Lower leg skin (tissue), 4 donors: Measurements from ENCODE around the gene MOSPD3. TPM values are rescaled to one million over a fixed set of nuclear protein-coding genes. Genes with fewer than 3 reads are reported as not detected.

Experiments
- DNase-seq, 2 donors: peaks; one replicate each; pipeline ENCODE4 v3.0.0-alpha.2; 2019; ENCODE audit warnings: low spot score in 2 of 2
- H3K4me3 ChIP-seq: fragments of 200-600 bp; sonication (generic); 2 replicates; pipeline ENCODE4 v1.5.1; 2017; ENCODE audit warnings: mild to moderate bottlenecking, low read depth; ENCODE audit not compliant: poor library complexity, severe bottlenecking
- POLR2A ChIP-seq, 2 donors: fragments of 450-650 bp; IDR thresholded peaks; one replicate each; pipeline ENCODE4 v1.6.1; 2016 to 2017; ENCODE audit warnings: antibody characterized with exemption in 2 of 2, mild to moderate bottlenecking in 1 of 2, moderate library complexity in 1 of 2
- WGBS, 2 donors: methylation state at CpG; one replicate each; pipeline ENCODE4 v1.1.5; 2018; 5-methylcytosine and 5-hydroxymethylcytosine counted together
- intact Hi-C: fragments of 100-400 bp; cut with DNase I; formaldehyde crosslinking; loops from one replicate; pipeline ENCODE4 v1.15.0; 2023; ENCODE audit warnings: low total_unique reads
- total RNA-seq, 4 donors: library from RNA; depleted of rRNA; stranded (reverse); fragments of >200 nt; gene quantifications; one replicate each; pipeline ENCODE4 v1.1.0, GENCODE V29; 2016
- TF ChIP-seq, protein P1 (sequence below), 3 donors: fragments of 450-650 bp; IDR thresholded peaks; one replicate each; pipeline ENCODE4 v1.5.1; 2016; ENCODE audit warnings: antibody characterized with exemption in 3 of 3, mild to moderate bottlenecking in 3 of 3, moderate library complexity in 2 of 3

MOSPD3 gene
- total RNA-seq, 4 donors from 2014 or later = 22.3 to 33.5 (median 26.9) TPM

DNA sequence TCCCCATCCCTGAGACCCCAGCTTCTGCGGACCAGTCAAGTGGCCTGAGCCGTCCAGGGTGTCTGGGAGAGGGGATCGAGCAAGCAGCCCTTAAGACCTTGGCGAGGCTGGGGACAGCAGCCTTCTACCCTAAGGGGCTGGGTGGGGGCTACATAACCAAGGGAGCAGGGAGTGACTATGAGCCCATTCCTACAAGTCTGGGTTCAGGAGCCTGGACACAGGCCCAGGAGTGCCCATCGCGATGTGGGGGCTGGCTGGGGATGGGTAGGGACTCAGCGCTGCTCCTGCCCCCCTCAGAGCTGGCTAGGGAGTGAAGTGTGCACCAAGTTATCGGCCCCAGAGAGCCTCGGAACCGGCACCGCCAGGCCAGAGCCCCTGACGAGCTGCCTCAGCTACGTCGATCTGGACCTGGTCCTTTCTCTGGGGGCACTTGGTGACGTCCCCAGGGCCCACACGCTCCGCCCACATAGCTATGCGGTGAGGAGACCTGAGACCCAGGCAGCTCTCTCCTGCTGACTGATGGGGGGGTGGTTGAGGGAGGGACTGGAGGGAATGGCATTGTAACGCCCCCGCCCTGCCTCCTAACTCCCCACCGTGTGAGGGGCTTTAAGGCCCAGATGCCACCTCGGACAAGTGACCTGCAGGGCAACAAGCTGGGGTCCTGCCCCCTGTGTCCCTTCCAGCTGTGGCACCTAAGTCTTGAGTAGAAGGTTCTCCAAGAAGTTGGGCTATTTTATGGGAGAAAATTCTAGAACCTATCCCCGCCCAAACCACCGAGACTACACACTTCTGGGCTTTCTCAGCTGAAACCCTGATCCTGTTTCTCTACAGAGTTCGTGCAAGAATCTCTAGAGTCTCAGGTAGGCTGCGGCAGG, 41.1 kb upstream of the MOSPD3 start:
- no peak overlapping the region for H3K4me3 ChIP-seq
- WGBS, 2 donors = 66 to 75% methylated on average over 21 to 23 of the region's 26 CpGs
- no peak for DNase-seq
- TF ChIP-seq, protein P1, sequence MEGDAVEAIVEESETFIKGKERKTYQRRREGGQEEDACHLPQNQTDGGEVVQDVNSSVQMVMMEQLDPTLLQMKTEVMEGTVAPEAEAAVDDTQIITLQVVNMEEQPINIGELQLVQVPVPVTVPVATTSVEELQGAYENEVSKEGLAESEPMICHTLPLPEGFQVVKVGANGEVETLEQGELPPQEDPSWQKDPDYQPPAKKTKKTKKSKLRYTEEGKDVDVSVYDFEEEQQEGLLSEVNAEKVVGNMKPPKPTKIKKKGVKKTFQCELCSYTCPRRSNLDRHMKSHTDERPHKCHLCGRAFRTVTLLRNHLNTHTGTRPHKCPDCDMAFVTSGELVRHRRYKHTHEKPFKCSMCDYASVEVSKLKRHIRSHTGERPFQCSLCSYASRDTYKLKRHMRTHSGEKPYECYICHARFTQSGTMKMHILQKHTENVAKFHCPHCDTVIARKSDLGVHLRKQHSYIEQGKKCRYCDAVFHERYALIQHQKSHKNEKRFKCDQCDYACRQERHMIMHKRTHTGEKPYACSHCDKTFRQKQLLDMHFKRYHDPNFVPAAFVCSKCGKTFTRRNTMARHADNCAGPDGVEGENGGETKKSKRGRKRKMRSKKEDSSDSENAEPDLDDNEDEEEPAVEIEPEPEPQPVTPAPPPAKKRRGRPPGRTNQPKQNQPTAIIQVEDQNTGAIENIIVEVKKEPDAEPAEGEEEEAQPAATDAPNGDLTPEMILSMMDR (IDR thresholded peaks at IDR 0.05) = no peak
- TF ChIP-seq POLR2A (IDR thresholded peaks at IDR 0.05) = no peak
- intact Hi-C loops = no loop called here

DNA sequence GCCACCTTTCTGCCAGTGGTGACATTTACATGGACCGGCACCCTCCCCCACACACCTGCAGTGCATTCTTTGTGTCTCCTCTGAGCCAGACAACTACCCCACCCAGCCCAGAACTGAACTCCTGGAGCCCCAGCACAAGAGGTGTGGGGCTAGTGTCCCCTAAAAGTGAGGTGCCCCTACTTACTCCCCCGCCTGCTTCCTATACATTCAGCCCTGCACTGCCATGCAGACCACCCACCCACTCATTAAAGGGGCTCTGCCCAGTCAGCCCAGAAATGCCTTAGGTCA, 40.6 kb upstream of the MOSPD3 start:
- no peak overlapping the region for H3K4me3 ChIP-seq
- TF ChIP-seq, protein P1 (IDR thresholded peaks at IDR 0.05) = no peak
- TF ChIP-seq POLR2A (IDR thresholded peaks at IDR 0.05) = no peak
- intact Hi-C loops = no loop called here
- DNase-seq = no peak
- 90 to 97% methylated on average over 2 of the region's 2 CpGs for WGBS, 2 donors

DNA sequence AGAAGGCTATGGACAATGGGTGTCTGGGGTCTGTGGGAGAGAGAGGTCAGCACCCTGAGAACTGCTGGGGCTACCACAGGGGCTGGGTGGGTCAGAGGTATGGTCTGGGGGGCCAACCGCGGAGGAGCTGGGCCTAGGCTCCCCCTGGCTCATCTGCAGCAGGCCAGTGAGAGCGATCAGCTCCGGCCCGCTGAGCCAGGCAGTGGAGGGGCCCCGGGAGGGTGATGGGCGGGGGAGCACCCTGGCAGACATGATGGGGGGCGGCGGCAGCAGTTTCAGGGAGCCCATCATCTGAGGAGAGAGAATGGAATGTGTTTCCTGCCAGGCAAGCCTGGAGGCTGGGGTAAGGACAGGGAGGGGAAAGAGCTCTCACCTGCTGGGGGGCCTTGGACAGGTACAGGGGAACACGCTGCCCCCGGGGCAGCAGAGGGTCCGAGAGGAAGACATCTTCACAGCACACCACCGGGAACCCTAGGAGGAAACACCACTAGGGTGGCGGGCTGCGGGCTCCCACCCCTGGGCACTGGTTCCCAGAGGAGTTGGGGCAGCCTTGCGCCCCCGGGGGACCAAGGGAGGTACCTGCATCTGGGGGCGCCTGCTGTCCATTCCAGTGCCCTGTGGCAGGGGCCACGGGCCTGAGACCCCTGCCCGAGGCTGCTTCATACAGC, 39.9 kb upstream of the MOSPD3 start:
- TF ChIP-seq, protein P1 (IDR thresholded peaks at IDR 0.05) = no peak
- no peak for TF ChIP-seq POLR2A (IDR thresholded peaks at IDR 0.05)
- 81 to 83% methylated on average over 17 to 20 of the region's 20 CpGs for WGBS, 2 donors
- H3K4me3 ChIP-seq = no peak overlapping the region
- no peak for DNase-seq
- intact Hi-C loops = no loop called here

DNA sequence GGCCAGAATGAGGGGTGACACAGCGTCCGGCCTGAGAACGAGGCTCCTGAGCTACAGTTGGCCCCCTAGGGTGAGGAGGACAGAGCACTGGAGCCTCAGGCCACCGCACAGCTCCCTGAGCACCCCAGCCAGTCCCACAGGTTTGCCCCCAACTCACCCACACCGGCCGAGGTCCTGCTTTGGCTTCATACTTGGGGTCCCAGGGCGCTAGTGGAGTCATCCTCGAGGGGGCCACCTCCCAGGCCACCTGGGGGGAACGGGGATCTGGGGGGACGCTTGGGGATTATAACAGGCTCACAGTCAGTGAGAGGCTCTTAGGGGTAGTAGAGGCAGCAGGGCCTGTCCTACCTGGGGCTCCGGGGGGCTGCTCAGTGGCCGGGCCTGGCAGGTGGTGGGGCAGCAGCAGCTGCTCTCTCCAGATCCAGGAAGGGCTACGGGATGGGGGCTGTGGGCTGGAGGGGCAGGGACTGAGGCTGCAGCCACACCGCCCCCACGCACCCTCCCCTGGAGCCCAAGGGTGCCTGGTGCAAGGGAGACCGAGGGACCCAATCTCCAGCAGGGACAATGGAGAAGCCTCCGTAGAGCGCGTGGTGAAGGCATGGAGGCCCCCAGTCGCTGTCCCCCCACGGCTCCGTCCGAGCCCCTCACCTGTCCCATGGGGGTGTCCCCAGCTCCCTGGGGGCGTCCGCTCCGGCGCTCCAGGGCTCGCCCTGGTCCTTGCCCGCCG, 39.2 kb upstream of the MOSPD3 start:
- 91 to 97% methylated on average over 13 to 26 of the region's 30 CpGs for WGBS, 2 donors
- intact Hi-C loops = no loop called here
- H3K4me3 ChIP-seq = no peak overlapping the region
- DNase-seq = no peak
- TF ChIP-seq, protein P1 (IDR thresholded peaks at IDR 0.05) = no peak
- no peak for TF ChIP-seq POLR2A (IDR thresholded peaks at IDR 0.05)

DNA sequence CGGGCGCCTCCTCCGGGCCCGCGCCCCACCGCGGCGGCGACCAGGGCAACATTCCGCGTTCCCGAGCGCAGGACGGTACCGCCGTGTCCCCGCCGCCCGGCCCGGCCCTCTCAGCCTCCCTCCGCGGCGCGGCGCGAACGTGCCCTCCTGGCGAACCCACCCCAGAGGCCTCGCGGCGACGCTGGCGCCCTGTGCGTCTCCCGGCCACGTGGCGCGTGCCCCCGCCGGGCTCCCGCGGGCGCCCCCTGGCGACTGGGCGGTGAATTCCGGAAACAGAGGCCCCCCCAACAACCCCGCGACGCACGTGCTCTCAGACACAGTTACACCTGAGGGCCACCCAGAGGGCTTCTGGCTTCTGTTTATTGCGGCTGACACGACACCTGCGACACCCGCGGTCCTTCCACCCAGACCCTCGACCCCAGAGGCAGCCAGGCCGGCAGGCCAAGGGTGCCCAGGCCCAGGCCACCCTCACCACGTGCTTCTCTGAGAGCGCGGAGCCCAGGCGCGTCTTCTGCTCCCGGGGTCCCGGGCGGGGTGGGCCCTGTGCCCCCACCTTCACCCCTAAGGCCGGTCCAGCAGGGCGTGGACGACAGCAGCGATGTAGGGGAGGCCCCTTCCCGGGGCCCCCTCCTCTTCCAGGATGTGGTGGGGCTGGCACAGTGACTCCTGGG, 38.5 kb upstream of the MOSPD3 start, which contains the start of gene SAP25:
TSS of gene SAP25 (minus strand) at position 210 of the 671 bp plus-strand sequence. CDS start at position 52, 158 bp downstream.
- intact Hi-C loops = no loop called here
- no peak for DNase-seq
- no peak for TF ChIP-seq POLR2A (IDR thresholded peaks at IDR 0.05)
- TF ChIP-seq, protein P1 (IDR thresholded peaks at IDR 0.05) = no peak
- H3K4me3 ChIP-seq = no peak within 1 kb of the TSS
- 93% methylated on average over 69 to 70 of the region's 70 CpGs for WGBS, 2 donors
